ENCODE data around the gene BDH1. TPM values are rescaled to one million over a fixed set of nuclear protein-coding genes. Genes with fewer than 3 reads are reported as not detected.
"Not testable (repeated sequence)": the region's sequence is repeated elsewhere in the genome, so short reads cannot be mapped to it uniquely, and the experiment has no call there.

BDH1 gene
- total RNA-seq, 2 donors from 2014 or later, result 4.0 to 48.3 TPM

DNA sequence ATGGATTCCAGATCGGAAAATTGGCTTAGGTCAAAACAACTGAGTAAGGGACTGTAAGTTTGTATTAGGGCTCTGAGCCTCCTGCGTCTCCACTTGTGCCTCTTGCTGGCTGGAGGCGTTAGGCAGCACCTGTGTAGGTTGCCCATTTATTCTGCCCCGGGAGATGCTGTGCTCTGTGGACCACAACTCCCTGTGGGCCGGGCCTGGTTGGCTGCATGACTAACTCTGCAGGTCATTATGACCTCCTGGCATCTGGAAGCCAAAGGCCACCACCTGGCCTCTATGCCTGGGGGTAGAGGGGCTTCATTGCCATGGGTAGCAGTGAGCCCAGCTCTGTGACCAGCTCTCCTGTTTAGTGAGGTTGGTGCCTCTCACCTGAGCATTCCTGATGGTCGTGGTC is 36.0 kb upstream of the BDH1 start:
- no peaks in the 10 kb centered on the region for H3K9me3 ChIP-seq
- no peak overlapping the region for H3K4me3 ChIP-seq
- H3K27me3 ChIP-seq, result no peaks in the 10 kb centered on the region

GRCh38 chr3:197590313-197590962 is 34.7 kb upstream of the BDH1 start:
- Histone ChIP-seq H3K9me3 (no peaks in the 10 kb centered on the region), H3K4me1 (no peaks in the 10 kb centered on the region), H3K27me3 (no peaks in the 10 kb centered on the region), H3K27ac (no peak overlapping the region), H3K36me3 (no peaks in the 10 kb centered on the region), H3K4me3 (no peak overlapping the region)
- no peak for DNase-seq (ENCODE audit: low spot score)
- no peak for TF ChIP-seq CTCF (IDR thresholded peaks at IDR 0.05)

More for the DNA sequence above, 36.0 kb upstream of the BDH1 start:
- Histone ChIP-seq H3K27ac (no peak overlapping the region), H3K4me1 (no peaks in the 10 kb centered on the region), H3K36me3 (no peaks in the 10 kb centered on the region)
- DNase-seq (ENCODE audit: low spot score), result no peak
- no peak for TF ChIP-seq CTCF (IDR thresholded peaks at IDR 0.05)

GRCh38 chr3:197589545-197589944 is 33.8 kb upstream of the BDH1 start:
- Histone ChIP-seq H3K36me3 (no peaks in the 10 kb centered on the region), H3K27me3 (no peaks in the 10 kb centered on the region), H3K4me3 (no peak overlapping the region), H3K4me1 (no peaks in the 10 kb centered on the region), H3K27ac (no peak overlapping the region), H3K9me3 (no peaks in the 10 kb centered on the region)
- no peak for TF ChIP-seq CTCF (IDR thresholded peaks at IDR 0.05)
- no peak for DNase-seq (ENCODE audit: low spot score)

DNA sequence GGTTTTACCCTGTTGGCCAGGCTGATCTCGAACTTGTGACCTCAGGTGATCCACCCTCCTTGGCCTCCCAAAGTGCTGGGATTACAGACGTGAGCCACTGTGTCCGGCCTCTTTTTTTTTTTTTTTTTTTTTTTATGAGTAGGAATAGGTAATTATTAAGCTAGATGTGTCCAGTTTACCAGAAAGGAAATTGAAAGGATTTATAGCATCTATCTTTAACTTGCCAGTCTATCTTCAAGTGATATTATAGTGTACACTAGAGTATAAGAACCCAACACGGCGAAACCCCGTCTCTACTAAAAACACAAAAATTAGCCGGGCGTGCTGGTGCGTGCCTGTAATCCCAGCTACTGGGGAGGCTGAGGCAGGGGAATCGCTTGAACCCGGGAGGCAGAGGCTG is 31.0 kb upstream of the BDH1 start:
- H3K36me3 ChIP-seq; H3K9me3 ChIP-seq; H3K27ac ChIP-seq; H3K4me1 ChIP-seq; H3K4me3 ChIP-seq; H3K27me3 ChIP-seq; DNase-seq (ENCODE audit: low spot score): not testable (repeated sequence)

- Histone ChIP-seq H3K4me1 (no peaks in the 10 kb centered on the region), H3K36me3 (no peaks in the 10 kb centered on the region), H3K9me3 (no peaks in the 10 kb centered on the region), H3K4me3 (no peak overlapping the region), H3K27ac (no peak overlapping the region), H3K27me3 (no peaks in the 10 kb centered on the region)
- DNase-seq (ENCODE audit: low spot score), result no peak
- TF ChIP-seq CTCF (IDR thresholded peaks at IDR 0.05), result no peak
These were observed 30.4 kb upstream of the BDH1 start for GRCh38 chr3:197586181-197586580.

DNA sequence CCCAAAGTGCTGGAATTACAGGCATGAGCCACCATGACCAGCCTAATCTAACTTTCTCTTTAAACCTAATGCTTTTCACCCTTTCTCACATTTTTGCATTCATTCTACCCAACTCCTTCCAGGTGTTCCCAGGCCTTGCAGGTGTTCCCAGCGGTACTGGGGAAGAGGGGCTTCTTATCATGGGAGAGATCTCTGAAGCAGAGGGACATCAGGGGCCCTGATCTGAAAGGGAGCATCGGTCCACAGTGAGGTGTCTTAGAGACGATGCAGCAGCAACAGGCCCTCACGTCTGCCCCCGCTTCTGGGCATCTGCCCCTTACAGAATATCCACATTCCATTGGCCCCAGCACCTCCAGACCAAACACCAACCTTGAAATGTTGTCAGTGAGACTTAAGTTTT is 29.0 kb upstream of the BDH1 start:
- no peaks in the 10 kb centered on the region for H3K4me1 ChIP-seq
- no peaks in the 10 kb centered on the region for H3K36me3 ChIP-seq
- no peak overlapping the region for H3K27ac ChIP-seq
- H3K27me3 ChIP-seq, result no peaks in the 10 kb centered on the region
- TF ChIP-seq CTCF (IDR thresholded peaks at IDR 0.05), result no peak
- DNase-seq (ENCODE audit: low spot score), result no peak
- no peak overlapping the region for H3K4me3 ChIP-seq
- H3K9me3 ChIP-seq, result no peaks in the 10 kb centered on the region

Measured in right atrium auricular region (tissue), 2 donors.